HEK293 (cell line): ENCODE measurements around the gene BTRC.

Experiments
- HOXD13 ChIP-seq: sonication (generic); formaldehyde crosslinking; IDR thresholded peaks from 2 replicates; pipeline ENCODE4 v1.8.0; 2022; ENCODE audit warnings: missing genetic modification reagents, borderline replicate concordance
- MEIS1 ChIP-seq: sonication (generic); formaldehyde crosslinking; IDR thresholded peaks from 2 replicates; pipeline ENCODE4 v1.8.1; 2022; ENCODE audit warnings: missing genetic modification reagents, mild to moderate bottlenecking, borderline replicate concordance
- PRDM1 ChIP-seq: fragments of 450-650 bp; formaldehyde crosslinking; IDR thresholded peaks from 2 replicates; pipeline ENCODE4; 2016; ENCODE audit warnings: missing biosample characterization, missing genetic modification characterization
- PRDM2 ChIP-seq: fragments of 450-650 bp; formaldehyde crosslinking; IDR thresholded peaks from 2 replicates; pipeline ENCODE4 v1.5.1; 2016; ENCODE audit warnings: missing biosample characterization, missing genetic modification characterization, borderline replicate concordance
- SCRT1 ChIP-seq: fragments of 450-650 bp; formaldehyde crosslinking; IDR thresholded peaks from 2 replicates; pipeline ENCODE4 v1.5.1; 2016; ENCODE audit warnings: missing biosample characterization, missing genetic modification characterization, borderline replicate concordance
- TRIM28 ChIP-seq: IDR thresholded peaks from 2 replicates; pipeline ENCODE4 v1.6.1; 2011; ENCODE audit warnings: low read length, control low read depth, borderline replicate concordance
- TSHZ1 ChIP-seq: fragments of 450-650 bp; formaldehyde crosslinking; IDR thresholded peaks from 2 replicates; pipeline ENCODE4 v1.5.1; 2016; ENCODE audit warnings: missing biosample characterization, missing genetic modification characterization, borderline replicate concordance
- YY1 ChIP-seq: fragments of 450-650 bp; formaldehyde crosslinking; IDR thresholded peaks from 2 replicates; pipeline ENCODE4 v1.5.1; 2018; ENCODE audit warnings: missing biosample characterization, missing genetic modification characterization
- ZNF114 ChIP-seq: fragments of 450-650 bp; formaldehyde crosslinking; IDR thresholded peaks from 2 replicates; pipeline ENCODE4 v1.5.0; 2017; ENCODE audit warnings: missing biosample characterization, missing genetic modification characterization
- ZNF211 ChIP-seq: fragments of 450-650 bp; formaldehyde crosslinking; IDR thresholded peaks from 2 replicates; pipeline ENCODE4 v1.5.1; 2016; ENCODE audit warnings: low read depth, missing biosample characterization, missing genetic modification characterization
- ZNF280C ChIP-seq: fragments of 450-650 bp; formaldehyde crosslinking; IDR thresholded peaks from 2 replicates; pipeline ENCODE4 v1.5.1; 2016; ENCODE audit warnings: missing biosample characterization, missing genetic modification characterization
- ZNF311 ChIP-seq: fragments of 450-650 bp; formaldehyde crosslinking; IDR thresholded peaks from 2 replicates; pipeline ENCODE4 v1.5.1; 2017; ENCODE audit warnings: missing biosample characterization, missing genetic modification characterization, borderline replicate concordance
- ZNF324 ChIP-seq: fragments of 450-650 bp; formaldehyde crosslinking; IDR thresholded peaks from 2 replicates; pipeline ENCODE4 v1.5.1; 2016; ENCODE audit warnings: missing biosample characterization, missing genetic modification characterization
- ZNF404 ChIP-seq: fragments of 450-650 bp; formaldehyde crosslinking; IDR thresholded peaks from 2 replicates; pipeline ENCODE4 v1.5.1; 2017; ENCODE audit warnings: missing biosample characterization, missing genetic modification characterization
- ZNF600 ChIP-seq: fragments of 450-650 bp; formaldehyde crosslinking; IDR thresholded peaks from 2 replicates; pipeline ENCODE4 v1.5.1; 2016; ENCODE audit warnings: missing biosample characterization, missing genetic modification characterization
- ZNF654 ChIP-seq: fragments of 450-650 bp; formaldehyde crosslinking; IDR thresholded peaks from 2 replicates; pipeline ENCODE4 v1.5.1; 2016; ENCODE audit warnings: low read depth, missing biosample characterization, missing genetic modification characterization
- ZNF701 ChIP-seq: fragments of 450-650 bp; formaldehyde crosslinking; IDR thresholded peaks from 2 replicates; pipeline ENCODE4 v1.5.1; 2016; ENCODE audit warnings: missing biosample characterization, missing genetic modification characterization
- ZNF76 ChIP-seq: fragments of 450-650 bp; formaldehyde crosslinking; IDR thresholded peaks from 2 replicates; pipeline ENCODE4; 2016; ENCODE audit warnings: low read depth, missing biosample characterization, missing genetic modification characterization, borderline replicate concordance
- ZNF777 ChIP-seq: fragments of 450-650 bp; formaldehyde crosslinking; IDR thresholded peaks from 2 replicates; pipeline ENCODE4 v1.5.1; 2017; ENCODE audit warnings: missing biosample characterization, missing genetic modification characterization, borderline replicate concordance
- ZSCAN18 ChIP-seq: fragments of 450-650 bp; formaldehyde crosslinking; IDR thresholded peaks from 2 replicates; pipeline ENCODE4 v1.5.1; 2016; ENCODE audit warnings: missing biosample characterization, missing genetic modification characterization
- TF ChIP-seq, protein P1 (sequence below): fragments of 450-650 bp; formaldehyde crosslinking; IDR thresholded peaks from 2 replicates; pipeline ENCODE4 v1.5.1; 2016; ENCODE audit warnings: missing biosample characterization, missing genetic modification characterization
- TF ChIP-seq, protein P2 (sequence below): fragments of 450-650 bp; formaldehyde crosslinking; IDR thresholded peaks from 2 replicates; pipeline ENCODE4 v1.5.1; 2017; ENCODE audit warnings: missing biosample characterization, missing genetic modification characterization

Gene BTRC

DNA sequence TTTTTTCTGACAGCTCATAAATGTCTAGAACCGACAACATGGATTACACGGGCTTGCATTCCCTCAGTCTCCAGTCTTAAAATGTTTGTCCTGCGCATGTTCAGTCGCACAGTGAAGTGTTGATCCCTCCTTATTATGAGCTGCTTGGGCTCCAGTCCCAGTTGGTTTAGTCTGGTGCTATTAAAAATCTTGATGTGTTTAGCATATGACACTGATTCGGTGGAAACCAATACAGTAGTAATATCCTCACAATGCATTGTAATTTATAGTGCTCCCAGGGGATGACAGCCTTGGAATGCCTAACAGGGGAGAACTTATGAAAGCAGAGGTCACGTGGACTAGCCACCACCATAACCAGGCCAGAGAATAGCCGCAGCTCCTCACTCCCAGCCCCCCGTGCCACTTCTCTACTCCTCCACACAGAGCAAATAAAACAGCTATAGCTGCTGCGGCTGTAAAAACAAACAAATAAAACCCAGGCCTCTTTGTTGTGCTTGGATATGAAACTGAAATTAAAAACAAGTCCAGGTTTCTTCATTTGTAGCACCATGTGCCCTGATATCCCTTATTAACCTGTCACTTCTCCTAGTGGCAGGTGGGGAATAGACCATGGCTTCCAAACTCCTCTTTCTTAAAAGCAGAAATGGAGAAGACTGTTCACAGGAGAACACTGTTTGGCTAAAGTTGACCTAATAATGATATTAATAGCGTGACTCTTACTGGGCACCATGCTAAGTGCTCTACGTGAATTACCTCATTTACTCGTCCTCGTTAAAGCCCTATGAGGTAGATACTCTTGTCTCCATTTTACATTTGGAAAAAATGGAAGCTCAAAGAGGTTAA, 241.8 kb downstream of the BTRC start (continued):
- TF ChIP-seq MEIS1 (CRISPR knock-in tag) = no peak
- peak; percentile 21; the same call in 1 of the 2 replicates for TF ChIP-seq YY1
- TF ChIP-seq ZSCAN18 = no peak
- no peak for TF ChIP-seq TRIM28
- TF ChIP-seq ZNF324 (tag by site-specific recombination) = no peak
- TF ChIP-seq ZNF76 (tag by site-specific recombination) = peak; percentile 45; the same call in 1 of the 2 replicates
- TF ChIP-seq, protein P1, sequence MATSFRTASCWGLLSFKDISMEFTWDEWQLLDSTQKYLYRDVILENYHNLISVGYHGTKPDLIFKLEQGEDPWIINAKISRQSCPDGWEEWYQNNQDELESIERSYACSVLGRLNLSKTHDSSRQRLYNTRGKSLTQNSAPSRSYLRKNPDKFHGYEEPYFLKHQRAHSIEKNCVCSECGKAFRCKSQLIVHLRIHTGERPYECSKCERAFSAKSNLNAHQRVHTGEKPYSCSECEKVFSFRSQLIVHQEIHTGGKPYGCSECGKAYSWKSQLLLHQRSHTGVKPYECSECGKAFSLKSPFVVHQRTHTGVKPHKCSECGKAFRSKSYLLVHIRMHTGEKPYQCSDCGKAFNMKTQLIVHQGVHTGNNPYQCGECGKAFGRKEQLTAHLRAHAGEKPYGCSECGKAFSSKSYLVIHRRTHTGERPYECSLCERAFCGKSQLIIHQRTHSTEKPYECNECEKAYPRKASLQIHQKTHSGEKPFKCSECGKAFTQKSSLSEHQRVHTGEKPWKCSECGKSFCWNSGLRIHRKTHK (tag by site-specific recombination) = no peak
- TF ChIP-seq PRDM2 (tag by site-specific recombination) = no peak
- TF ChIP-seq ZNF654 (tag by site-specific recombination) = no peak
- no peak for TF ChIP-seq ZNF404
- TF ChIP-seq ZNF211 (tag by site-specific recombination) = no peak
- TF ChIP-seq, protein P2, sequence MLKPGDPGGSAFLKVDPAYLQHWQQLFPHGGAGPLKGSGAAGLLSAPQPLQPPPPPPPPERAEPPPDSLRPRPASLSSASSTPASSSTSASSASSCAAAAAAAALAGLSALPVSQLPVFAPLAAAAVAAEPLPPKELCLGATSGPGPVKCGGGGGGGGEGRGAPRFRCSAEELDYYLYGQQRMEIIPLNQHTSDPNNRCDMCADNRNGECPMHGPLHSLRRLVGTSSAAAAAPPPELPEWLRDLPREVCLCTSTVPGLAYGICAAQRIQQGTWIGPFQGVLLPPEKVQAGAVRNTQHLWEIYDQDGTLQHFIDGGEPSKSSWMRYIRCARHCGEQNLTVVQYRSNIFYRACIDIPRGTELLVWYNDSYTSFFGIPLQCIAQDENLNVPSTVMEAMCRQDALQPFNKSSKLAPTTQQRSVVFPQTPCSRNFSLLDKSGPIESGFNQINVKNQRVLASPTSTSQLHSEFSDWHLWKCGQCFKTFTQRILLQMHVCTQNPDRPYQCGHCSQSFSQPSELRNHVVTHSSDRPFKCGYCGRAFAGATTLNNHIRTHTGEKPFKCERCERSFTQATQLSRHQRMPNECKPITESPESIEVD = peak; percentile 65
- no peak for TF ChIP-seq ZNF701 (tag by site-specific recombination)
- TF ChIP-seq ZNF280C (tag by site-specific recombination) = no peak
- TF ChIP-seq ZNF114 = no peak
- TF ChIP-seq ZNF777 (tag by site-specific recombination) = no peak
- no peak for TF ChIP-seq ZNF311 (tag by site-specific recombination)
- TF ChIP-seq HOXD13 (CRISPR knock-in tag) = no peak
- TF ChIP-seq SCRT1 (tag by site-specific recombination) = no peak
- peak; percentile 58; the same call in 1 of the 2 replicates for TF ChIP-seq TSHZ1 (tag by site-specific recombination)
- TF ChIP-seq PRDM1 = no peak
- TF ChIP-seq ZNF600 (tag by site-specific recombination) = peak; percentile 66
